Right ventricle myocardium inferior (tissue), 1 donor: Measurements from ENCODE around the gene NR4A3. TPM values are rescaled to one million over a fixed set of nuclear protein-coding genes. Genes with fewer than 3 reads are reported as not detected.
A peak's percentile ranks its signal among the peaks of the same experiment; 100 is the strongest.
"Not testable (repeated sequence)": the region's sequence is repeated elsewhere in the genome, so short reads cannot be mapped to it uniquely, and the experiment has no call there.

Experiments
- ATAC-seq: fragments of 200-7000 bp; cut with Tn5 transposase; one replicate; pipeline ENCODE4 v1.9.1; 2020; ENCODE audit warnings: mild to moderate bottlenecking, moderate library complexity
- DNase-seq: peaks from one replicate; pipeline ENCODE4 v3.0.0; 2021; ENCODE audit errors: missing footprints
- intact Hi-C: fragments of 100-400 bp; cut with DNase I; formaldehyde crosslinking; loops from one replicate; pipeline ENCODE4 v1.11.0; 2022
- total RNA-seq: library from RNA; stranded (reverse); fragmentation: NEBNext Ultra II Directional; extraction: Animal tissue kit (Norgen Biotek cat#: 25700); gene quantifications from one replicate; pipeline ENCODE4 v1.2.1, GENCODE V29; 2021
- donor health status: DM: no; HTN: yes; CAD: no; lungs with severe emphysema.

The NR4A3 gene
- total RNA-seq, 1 donor from 2014 or later = 3.9 TPM

- DNase-seq (no peak), ATAC-seq (no peak)
- intact Hi-C loops = loop anchor here (10.0 kb wide), 2 partner anchors 188 to 532 kb away; no protein-coding TSS in a partner anchor
Observed at GRCh38 chr9:99826579-99826978, 4.9 kb downstream of the NR4A3 start.

DNA sequence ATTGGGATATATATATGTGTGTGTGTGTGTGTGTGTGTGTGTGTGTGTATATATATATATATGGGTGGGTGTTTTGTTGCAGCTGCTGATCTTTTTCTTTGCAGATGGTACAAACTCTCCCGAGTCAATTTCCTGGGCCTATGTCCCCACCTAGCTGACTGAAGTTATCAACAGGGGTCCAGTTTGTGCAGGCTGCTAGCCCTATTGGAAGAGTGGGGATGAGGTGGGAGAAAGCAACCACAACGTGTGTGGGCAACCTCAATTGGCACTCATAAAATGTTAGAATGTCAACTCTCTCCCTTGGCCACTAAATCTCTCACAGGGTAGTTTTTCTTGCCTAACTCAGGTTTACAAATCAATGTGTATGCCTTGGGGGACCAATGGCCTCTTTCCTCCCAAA lies 5.6 kb downstream of the NR4A3 start:
- no peak for DNase-seq
- no peak for ATAC-seq
- intact Hi-C loops = loop anchor here (10.0 kb wide), 2 partner anchors 188 to 532 kb away; no protein-coding TSS in a partner anchor

DNA sequence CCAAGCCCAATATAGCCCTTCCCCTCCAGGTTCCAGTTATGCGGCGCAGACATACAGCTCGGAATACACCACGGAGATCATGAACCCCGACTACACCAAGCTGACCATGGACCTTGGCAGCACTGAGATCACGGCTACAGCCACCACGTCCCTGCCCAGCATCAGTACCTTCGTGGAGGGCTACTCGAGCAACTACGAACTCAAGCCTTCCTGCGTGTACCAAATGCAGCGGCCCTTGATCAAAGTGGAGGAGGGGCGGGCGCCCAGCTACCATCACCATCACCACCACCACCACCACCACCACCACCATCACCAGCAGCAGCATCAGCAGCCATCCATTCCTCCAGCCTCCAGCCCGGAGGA lies 6.3 kb downstream of the NR4A3 start:
- no peak for ATAC-seq
- DNase-seq = no peak
- intact Hi-C loops = loop anchor here (10.0 kb wide), 2 partner anchors 187 to 533 kb away; no protein-coding TSS in a partner anchor

GRCh38 chr9:99828417-99829176 lies 6.9 kb downstream of the NR4A3 start:
- ATAC-seq = peak; percentile 59
- DNase-seq = no peak
- intact Hi-C loops = loop anchor here (10.0 kb wide), 2 partner anchors 186 to 534 kb away; no protein-coding TSS in a partner anchor

DNA sequence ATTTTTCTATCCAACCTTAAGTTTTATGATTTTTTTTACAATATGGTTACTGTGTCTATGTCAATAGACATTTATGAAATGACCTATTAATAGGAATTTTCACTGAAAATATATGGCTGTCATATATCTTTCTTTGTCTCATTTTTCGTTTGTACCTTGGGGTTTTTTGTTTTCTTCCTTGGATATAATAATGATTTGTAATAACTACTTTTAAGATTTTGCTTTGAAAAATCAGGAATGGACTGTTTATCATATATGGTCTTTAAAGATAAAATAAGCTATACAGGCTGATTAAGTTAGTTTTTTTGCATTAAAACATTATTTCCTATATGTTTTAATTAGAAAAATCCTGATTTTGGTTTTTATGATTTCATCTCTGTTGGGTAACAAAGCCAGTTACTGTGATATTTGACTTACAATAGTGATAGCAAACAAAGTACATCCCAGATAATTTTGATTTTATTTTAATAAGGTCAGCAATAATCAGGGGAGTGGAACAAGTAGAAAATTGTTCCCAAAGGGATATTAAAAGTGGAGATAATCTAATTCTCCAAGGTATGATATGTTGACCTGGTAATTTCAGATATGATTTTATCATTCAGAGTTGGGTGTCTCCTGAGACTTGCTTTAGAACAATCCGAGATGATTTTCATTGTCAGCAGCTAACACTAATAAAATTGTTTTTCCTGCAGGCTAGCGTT lies 10.3 kb downstream of the NR4A3 start:
- DNase-seq = no peak
- intact Hi-C loops = no loop called here
- no peak for ATAC-seq

DNA sequence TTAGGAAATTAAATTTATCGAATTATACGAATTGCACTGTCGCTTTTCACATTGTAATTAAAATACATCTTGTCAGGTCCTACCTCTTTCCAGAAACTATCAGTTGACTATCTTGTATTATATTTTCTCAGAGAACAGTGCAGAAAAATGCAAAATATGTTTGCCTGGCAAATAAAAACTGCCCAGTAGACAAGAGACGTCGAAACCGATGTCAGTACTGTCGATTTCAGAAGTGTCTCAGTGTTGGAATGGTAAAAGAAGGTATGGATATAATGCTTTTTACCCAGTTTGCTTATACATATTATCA lies 10.8 kb downstream of the NR4A3 start:
- intact Hi-C loops = no loop called here
- DNase-seq (no peak), ATAC-seq (no peak)

DNA sequence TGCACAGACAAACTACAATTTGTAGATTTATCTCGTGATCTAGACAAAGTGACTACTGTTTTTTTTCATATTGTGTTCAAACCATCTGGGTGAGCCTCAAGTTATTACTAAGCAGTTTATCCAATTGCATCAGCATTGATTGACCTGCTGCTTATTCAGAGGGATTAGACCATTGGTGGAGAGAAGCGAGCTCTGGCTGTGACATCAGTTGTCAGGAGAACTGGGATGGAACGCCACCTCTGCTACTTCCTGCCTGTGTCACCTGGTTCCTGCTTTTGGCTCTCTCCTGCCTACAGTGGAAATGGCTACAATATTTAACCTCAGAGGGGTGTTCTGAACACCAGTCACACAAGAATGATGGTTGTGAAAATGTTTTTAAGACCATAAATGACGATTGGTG lies 12.1 kb downstream of the NR4A3 start:
- intact Hi-C loops = no loop called here
- DNase-seq (no peak), ATAC-seq (no peak)

- intact Hi-C loops = no loop called here
- DNase-seq (no peak), ATAC-seq (no peak)
Observed at GRCh38 chr9:99834474-99834873, 12.8 kb downstream of the NR4A3 start.

- intact Hi-C loops = no loop called here
- ATAC-seq = no peak
- DNase-seq = no peak
Observed at GRCh38 chr9:99835142-99835541, 13.5 kb downstream of the NR4A3 start.

DNA sequence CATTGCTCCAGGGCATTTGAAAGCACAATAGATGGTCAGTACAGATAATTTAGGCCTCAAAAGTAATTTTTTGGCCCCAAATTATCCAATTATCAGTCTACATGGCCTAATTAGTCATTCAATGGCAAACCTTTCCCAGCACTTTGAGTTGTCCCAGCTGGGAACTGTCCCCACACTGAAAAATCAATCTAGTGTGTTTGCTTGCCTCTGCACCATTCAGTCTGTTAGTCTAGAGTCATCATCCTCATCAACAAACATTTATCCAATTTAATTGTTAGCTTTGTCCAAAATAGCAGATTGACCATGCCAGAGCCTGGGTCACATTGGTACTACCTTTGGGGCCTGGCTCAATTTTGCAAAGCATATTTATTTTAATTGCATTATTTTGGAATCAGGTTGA lies 13.9 kb downstream of the NR4A3 start:
- intact Hi-C loops = no loop called here
- DNase-seq = no peak

GRCh38 chr9:99840072-99840471 lies 18.4 kb downstream of the NR4A3 start:
- intact Hi-C loops = no loop called here
- DNase-seq (no peak), ATAC-seq (no peak)

More for the DNA sequence above, 13.9 kb downstream of the NR4A3 start:
- ATAC-seq = no peak

DNA sequence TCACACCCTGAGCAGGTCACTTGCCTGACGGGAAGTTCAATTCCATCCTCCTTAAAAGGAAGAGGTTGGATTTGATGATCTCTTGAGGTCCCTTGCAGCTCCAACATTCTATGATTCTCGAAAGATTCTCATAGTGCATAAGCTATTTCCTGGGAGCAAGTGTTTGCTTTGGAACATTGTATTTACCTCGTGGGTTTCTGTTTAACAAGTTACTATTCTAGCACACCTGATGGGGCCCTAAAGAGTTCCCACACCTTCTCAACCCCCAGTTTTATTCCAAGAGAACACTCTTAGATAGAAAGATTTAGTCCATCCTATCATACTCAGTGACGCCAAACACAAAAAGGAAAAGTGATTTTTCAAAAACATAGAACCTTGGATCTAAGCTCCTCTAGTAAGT lies 23.4 kb downstream of the NR4A3 start:
- intact Hi-C loops = no loop called here
- ATAC-seq (no peak), DNase-seq (no peak)

DNA sequence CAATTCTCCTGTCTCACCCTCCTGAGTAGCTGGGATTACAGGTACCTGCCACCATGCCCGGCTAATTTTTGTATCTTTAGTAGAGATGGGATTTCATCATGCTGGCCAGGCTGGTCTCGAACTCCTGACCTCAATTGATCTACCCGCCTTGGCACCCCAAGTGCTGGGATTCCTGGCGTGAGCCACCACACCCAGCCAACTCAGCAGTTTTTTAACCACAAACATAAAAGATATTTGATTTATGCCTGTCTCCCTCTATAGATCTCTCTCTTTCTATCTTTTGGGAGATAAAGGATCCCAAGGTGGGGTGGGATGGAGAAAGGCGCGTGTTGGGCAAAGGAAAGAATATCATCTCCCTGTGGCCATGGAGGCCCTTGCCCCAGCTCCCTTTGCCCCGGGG lies 26.8 kb downstream of the NR4A3 start:
- no peak for ATAC-seq
- intact Hi-C loops = no loop called here
- DNase-seq = no peak

DNA sequence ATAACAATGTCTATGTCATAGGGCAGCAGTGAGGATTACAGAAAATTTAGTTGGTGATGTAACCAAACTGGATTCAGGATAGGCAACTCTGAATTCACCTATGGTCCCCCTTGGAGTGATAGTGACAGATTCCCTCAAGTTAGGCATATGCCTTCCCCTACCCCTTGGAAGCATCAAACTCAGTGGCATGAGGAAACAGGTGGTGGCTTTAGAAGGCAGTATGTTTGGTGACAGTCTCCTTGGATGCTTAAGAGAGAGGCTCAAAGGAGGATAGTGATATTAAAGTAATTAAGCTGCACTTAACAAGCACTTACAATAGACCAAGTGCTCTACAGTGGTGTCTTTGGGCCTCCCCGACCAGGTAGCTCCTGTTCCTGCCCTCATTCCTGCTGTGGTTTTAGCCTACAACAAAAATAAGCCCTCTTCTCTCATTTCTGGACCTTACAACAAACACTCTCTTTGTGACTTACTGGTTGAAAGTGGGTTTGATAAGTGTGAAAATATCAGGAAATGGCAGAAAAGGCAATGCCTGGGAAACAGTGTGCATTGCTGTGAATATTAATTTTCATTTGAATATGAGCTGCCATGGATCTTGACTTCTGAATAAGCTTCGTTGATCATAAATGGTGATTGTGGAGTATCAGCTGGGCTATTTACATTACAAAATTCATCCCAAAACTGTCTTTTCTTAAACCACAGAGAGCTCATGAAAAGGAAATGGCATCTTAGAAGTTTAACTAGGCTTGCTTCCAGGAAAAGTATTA lies 29.2 kb downstream of the NR4A3 start:
- intact Hi-C loops = no loop called here
- ATAC-seq = no peak
- no peak for DNase-seq

- ATAC-seq = no peak
- intact Hi-C loops = no loop called here
Observed at GRCh38 chr9:99851500-99851822, 29.8 kb downstream of the NR4A3 start.

GRCh38 chr9:99852617-99853016 lies 30.9 kb downstream of the NR4A3 start:
- DNase-seq (no peak), ATAC-seq (no peak)
- intact Hi-C loops = no loop called here

More at GRCh38 chr9:99851500-99851822, 29.8 kb downstream of the NR4A3 start:
- no peak for DNase-seq

DNA sequence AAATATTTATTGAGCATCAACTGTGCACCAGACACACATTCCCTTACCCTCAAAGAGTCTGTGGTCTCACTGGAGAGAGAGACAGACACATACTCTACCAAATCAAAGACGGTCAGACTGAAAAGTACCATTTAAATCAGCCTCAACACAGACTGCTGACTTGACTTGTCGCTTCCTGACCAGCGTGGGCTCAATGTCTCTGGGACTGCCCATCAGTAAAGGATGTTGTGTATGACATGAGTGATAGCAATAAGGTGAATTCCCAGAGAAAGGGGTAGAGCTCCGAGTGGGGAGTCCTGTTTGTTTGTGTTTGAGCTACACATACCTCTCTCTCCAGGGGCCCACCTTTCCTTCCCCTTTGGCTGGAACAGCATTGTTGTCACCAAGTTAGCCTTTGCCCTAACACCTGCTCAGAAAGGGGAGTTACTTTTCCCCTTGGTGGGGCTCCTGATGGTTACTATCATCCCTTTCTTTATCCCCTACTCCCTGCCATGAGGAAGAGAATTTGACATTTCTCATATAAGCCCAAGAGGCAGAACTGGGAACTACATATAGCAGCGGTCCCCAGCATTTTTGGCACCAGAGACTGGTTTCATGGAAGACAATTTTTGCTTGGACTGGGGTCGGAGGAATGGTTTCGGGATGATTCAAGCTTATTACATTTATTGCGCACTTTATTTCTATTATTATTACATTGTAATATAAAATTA lies 33.9 kb downstream of the NR4A3 start:
- no peak for ATAC-seq
- DNase-seq = no peak
- intact Hi-C loops = no loop called here

DNA sequence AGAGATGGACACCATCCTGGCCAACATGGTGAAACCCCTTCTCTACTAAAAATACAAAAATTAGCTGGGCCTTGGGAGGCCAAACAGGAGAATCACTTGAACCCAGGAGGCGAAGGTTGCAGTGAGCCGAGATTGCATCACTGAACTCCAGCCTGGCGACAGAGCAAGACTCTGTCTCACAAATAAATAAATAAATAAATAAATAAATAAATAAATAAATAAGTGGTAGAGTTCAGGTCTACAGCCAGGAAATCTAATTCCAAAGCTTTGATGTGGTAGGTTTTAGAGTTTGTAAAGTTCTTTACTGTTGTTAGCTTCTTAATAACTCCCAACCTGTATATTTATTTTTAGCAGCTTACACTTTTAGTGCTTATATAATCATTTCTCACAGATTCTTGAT lies 35.9 kb downstream of the NR4A3 start:
- ATAC-seq, intact Hi-C loops, DNase-seq: not testable (repeated sequence)

DNA sequence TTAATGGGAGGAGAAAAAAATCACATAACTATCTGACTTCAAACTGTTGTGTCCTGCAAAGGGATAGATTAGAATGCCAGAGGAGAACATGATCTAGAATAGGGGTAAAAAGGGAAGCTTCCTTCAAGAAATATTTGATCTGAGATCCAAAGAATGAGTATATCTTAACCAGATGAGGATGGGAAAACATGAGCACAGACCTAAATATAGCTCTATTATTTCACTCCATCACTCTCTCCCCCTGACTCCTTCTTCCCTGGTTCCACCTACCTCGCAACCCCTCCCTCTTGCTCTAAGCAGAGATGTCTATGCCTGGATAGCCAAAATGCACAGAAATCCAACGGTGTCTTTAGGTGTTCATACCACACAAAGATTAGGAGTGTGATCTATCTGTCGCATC lies 36.4 kb downstream of the NR4A3 start:
- no peak for DNase-seq
- intact Hi-C loops = no loop called here
- ATAC-seq = no peak
